Brain pericyte (primary cell): ENCODE data around the gene SH3RF1.
A peak's percentile ranks its signal among the peaks of the same experiment; 100 is the strongest.
"Not testable (repeated sequence)": the region's sequence is repeated elsewhere in the genome, so short reads cannot be mapped to it uniquely, and the experiment has no call there.

Experiments
- DNase-seq: peaks from one replicate; pipeline ENCODE4 v3.0.0-alpha.2; 2012; ENCODE audit warnings: low read depth, low spot score

Gene SH3RF1

DNA sequence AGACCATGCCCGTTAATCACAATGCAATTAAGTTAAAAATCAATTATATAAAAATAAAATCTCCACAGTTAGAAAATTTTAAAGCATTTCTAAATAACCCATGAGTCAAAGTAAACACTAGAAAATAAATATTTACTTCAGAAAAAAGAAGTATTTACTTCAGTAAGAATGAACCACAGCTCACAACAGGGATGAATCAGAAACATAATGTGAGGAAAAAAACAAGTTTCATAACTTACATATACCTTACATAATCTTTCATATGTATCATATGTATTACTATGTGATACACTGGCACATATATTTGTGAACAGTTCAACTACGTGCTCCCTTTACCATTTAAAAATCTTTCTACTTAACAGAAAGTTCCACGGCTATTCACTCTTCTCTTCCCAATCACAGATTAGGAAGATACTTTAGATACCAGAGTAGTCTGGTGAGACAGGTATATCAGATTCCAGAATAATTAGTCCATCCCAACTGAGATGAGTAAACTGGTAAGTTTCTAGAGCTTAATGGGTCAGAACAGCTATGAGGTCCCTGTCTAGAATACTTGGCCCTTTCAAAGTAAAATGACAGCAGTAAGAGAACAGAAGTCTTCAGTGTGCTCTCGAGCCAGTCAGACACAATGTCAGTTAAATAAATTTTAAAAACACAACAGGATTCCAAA, 70.3 kb downstream of the SH3RF1 start:
- DNase-seq = no peak

DNA sequence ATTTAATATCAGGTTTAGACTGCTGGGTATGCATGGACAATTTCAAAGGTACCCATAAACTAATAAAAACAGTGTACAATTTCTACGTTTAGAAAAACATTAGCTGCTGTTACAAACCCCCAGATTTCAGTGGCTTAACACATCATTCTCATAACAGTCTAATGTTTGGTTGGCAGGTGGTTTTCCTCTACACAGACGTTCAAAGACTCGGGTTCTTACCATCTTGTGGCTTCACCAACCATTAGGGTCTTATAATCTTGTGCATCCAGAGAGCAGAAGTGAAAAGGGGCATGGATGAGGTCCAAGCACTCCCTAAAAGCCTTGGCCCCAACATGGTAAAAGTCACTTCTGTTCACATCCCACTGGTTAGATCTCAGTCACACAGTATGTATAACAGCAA, 71.6 kb downstream of the SH3RF1 start:
- DNase-seq = no peak

DNA sequence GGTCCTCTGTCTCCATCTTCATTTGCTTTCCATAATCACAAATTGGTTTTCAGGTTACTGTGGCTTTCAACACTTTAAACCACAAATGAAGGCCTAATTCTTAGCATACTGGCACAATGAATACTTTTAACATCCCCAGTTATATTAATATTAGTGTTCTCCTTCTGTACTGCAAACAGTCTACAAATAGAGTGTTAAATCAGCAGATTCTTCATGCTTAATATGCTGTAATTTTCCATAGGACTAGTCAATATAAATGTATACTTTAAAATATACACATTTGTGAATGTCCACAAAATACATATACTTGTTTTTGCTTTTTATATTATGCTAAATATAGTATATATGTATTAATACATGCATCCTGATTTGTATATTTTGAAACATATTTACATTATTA, 72.6 kb downstream of the SH3RF1 start:
- no peak for DNase-seq

- not testable (repeated sequence) for DNase-seq
Measured at GRCh38 chr4:169197206-169197605, 73.5 kb downstream of the SH3RF1 start.

DNA sequence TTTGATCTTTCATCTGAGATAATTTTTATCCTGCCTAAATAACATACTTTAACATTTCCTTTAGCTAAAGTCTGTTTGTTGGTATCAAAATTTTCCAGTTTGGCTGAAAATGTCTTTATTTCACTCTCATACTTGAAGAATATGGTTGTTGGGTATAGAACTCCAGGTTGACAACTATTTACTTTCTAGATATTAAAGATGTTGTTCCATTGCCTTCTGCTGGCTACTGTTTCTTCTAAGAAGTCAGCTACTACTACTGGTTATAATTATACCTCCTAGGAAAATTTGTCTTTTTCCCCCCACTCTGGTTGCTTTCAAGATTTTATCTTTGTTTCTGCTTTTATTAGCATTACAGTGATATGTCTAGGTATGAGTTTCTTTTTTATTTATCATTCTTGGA, 75.7 kb downstream of the SH3RF1 start:
- no peak for DNase-seq

DNA sequence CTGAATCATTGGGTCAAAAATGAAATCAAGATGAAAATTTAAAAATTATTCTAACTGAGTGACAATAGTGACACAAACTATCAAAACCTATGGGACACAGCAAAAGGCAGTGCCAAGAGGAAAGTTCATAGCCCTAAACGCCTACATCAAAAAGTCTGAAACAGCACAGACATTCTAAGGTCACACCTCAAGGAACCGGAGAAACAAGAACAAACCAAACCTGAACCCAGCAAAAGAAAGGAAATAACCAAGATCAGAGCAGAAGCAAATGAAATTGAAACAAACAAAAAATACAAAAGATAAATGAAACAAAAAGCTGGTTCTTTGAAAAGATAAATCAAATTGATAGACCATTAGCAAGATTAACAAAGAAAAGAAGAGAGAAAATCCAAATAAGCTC, 80.8 kb downstream of the SH3RF1 start:
- DNase-seq = not testable (repeated sequence)

DNA sequence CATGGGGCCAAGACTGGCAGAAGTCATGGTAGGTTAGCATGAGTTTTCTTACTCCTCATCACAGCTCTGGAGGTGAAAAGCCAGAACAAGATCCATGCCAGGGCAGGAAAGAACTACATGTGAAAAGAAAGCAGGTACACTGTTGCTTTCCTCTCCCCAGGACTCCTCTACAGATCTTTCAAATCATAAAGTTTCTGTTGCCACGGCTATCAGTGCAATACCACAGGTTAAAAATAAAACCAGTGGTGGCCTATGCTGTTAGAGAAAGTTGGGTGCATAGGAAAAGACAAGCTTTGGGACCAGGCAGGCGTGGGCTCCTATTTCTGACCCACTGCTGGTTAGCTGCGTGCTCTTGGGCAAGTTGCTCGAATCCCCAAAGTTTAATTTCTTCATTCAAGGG, 81.4 kb downstream of the SH3RF1 start:
- no peak for DNase-seq

- DNase-seq = no peak
Measured at GRCh38 chr4:169188204-169188603, 82.6 kb downstream of the SH3RF1 start.

- no peak for DNase-seq
Measured at GRCh38 chr4:169185133-169185956, 85.4 kb downstream of the SH3RF1 start.

GRCh38 chr4:169184686-169185085, 86.1 kb downstream of the SH3RF1 start:
- no peak for DNase-seq

DNA sequence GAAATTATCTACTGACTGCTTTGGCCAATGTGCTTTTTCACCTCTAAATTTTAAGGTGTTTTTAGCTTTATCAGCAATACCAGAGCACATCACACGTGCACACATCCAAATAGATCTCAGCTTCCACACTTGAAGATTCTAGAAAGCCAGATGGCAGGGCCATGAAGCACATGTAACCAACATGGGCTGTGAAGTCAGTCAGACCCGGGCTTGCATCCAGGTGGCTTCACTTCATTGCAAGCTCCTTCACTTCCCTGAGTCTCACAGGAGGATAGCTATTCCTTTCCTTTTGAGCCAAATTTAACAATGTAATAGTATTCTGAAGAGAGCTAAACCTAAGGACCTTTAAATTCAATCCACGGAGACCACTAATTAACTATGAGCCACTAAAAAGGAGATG, 86.5 kb downstream of the SH3RF1 start:
- no peak for DNase-seq

GRCh38 chr4:169183581-169183980, 87.2 kb downstream of the SH3RF1 start:
- DNase-seq = no peak

GRCh38 chr4:169179609-169180521, 90.9 kb downstream of the SH3RF1 start:
- DNase-seq = peak; percentile 46

GRCh38 chr4:169178092-169178491, 92.7 kb downstream of the SH3RF1 start:
- not testable (repeated sequence) for DNase-seq

GRCh38 chr4:169175476-169175875, 95.3 kb downstream of the SH3RF1 start:
- DNase-seq = no peak

GRCh38 chr4:169175035-169175434, 95.7 kb downstream of the SH3RF1 start:
- DNase-seq = no peak

DNA sequence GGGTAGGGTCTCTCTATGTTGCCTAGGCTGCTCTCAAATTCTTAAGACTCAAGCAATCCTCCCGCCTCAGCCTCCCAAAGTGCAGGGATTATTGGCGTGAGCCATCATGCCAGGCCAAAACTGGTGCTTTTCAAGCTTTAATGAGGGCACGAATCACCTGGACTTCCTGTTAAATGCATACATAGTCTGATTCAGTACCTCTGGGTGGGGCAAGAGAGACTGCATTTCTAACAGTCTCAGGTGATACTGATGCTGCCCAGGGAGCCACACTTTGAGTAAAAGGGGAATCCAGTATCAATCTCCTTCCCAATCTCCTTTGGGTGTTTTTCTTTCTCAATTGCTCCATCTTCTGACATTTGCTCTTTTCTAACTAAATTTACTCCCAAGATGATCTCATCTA, 96.5 kb downstream of the SH3RF1 start:
- DNase-seq = no peak

DNA sequence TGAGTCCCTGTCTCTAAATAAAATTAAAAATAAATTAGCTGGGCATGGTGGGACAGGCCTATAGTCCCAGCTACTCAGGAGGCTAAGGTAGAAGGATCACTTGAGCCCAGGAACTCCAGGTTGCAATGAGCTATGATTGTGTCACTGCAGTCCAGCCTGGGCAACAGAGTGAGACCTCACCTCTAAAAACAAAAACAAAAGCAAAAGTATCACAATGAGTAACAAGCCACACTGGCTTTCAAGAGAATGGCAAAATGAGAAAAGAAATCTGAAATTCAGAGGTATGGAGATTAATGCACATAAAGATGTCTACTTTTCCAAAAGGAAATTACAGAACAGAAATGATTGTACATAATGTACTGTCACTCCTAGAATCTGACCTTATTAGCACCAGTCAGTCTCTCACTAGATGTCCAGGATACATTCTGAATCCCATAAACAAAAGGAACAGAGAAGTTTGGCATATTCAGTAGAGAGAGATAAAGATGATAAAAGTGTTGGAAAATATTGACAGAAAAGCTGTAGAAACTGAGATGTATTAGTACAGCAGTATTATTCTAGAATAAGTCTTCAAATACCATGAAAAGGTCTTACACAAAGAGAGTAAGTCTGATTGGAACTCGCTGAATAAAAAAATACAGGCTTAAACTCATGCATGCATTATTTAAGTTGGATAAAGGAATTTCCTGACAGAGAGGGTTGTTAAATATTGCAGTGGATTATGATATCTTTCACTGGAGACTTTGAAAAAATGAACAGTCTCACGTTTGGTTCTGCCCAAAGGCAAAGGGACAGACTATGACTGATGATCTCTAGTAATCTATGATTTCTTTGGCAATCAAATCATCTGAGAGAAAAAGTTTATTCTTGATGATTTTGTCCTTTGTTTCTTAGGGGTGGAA, 102.5 kb downstream of the SH3RF1 start:
- DNase-seq = no peak

DNA sequence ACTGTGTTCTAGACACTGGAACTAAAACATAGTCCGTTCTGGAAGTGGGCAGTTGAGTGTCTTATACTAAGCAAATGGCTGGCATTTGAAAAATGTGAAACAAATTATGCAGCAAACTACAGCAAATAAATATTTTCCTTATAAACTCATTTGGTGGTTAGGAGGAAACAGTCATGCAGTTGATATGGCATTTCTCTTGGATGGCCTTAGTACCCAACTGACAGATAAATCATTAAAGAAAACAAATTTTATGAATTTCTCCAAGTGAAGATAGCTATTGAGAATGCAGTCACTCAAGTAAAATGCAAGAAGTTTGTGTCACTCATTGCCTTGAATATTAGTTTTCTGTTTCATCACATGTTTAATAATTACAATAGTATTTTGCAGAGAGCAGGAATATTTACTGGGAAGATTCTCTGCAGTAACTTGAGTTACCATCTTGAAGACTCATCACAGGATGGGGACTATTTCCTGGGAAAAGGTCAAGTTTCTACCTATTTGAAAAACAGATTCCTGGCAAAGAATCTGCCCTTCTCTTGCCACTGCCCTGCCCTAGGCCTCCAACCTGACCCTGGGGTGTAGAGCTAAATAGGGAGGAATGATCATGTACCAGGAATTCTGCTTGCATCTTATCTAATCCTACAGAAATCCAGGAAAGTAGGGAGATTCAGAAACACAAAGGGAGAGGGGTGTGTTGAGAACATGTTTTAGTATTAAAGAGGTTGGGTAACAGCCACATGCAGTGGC, 105.9 kb downstream of the SH3RF1 start:
- DNase-seq = no peak

GRCh38 chr4:169163947-169164668, 106.6 kb downstream of the SH3RF1 start:
- DNase-seq = no peak
